ENCODE measurements around the gene ATR.
"Not testable (repeated sequence)": the region's sequence is repeated elsewhere in the genome, so short reads cannot be mapped to it uniquely, and the experiment has no call there.

The ATR gene

DNA sequence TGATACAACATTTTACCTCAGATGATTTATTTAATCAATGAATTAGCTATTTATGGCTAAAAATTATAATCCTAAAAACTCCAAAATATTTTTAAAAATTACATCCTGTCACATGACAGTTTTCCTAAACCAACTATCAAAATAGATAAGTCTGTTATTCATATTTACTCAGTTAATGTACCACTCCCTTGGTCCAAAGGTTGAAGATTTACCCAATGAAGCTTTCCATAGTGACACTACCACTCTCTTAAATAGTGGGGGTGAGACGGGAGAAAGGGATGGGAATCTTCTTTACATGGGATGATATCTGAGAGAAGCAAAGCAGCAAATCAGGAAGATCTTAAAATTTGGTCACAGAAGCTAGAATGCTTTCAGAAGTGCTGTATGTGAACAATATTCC, 161.2 kb downstream of the ATR start:
- in situ Hi-C loops (cut with MboI; ENCODE audit: low sequenced_read_pairs, unreplicated experiment), result no loop called here
- no peak for TF ChIP-seq CTCF (IDR thresholded peaks at IDR 0.05; ENCODE audit: borderline replicate concordance, control extremely low read depth, extremely low read depth, insufficient read depth, missing control alignments)
- DNase-seq (ENCODE audit: low spot score), result no peak

GRCh38 chr3:142400537-142400936, 178.0 kb downstream of the ATR start:
- in situ Hi-C loops (cut with MboI; ENCODE audit: low sequenced_read_pairs, unreplicated experiment); DNase-seq (ENCODE audit: low spot score): not testable (repeated sequence)

All from GM13976 (cell line).